Measurements from ENCODE around the gene FRMD5. TPM values are rescaled to one million over a fixed set of nuclear protein-coding genes. Genes with fewer than 3 reads are reported as not detected.

Gene FRMD5
- total RNA-seq, 1 donor from 2014 or later = 43.0 TPM

DNA sequence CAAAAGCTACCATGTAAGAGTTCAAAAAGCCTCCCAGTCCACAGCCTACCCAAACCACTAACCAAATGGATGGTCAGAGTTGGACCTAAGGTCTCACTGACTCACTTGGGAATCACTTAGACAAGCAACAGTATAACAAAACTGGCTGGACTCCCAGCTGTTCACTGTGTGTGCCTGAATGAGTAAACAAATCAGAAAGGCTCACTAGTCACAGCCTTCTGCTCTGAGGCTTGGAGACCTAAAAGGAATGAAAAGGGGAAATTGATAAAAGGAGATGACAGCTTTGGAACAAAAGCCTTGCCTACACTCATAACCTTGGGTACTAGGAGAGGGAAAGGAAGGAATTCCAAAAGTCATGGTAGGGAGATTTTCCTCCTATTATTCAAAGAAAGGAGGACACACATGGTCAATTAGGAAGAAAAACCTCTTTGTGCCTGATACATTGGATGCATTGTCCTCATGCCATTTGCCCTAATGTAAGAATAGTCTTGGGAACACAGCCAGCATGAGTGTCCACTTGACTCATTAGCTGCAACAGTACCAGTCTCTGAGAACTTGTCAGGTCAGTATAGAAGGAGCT lies 92.3 kb downstream of the FRMD5 start:
- intact Hi-C loops (cut with DNase I) = loop anchor here (5.0 to 10.0 kb wide), 2 partner anchors 58 to 90 kb away; no protein-coding TSS in a partner anchor
- DNase-seq (ENCODE audit: missing footprints) (no peak), ATAC-seq (peak; percentile 79)

DNA sequence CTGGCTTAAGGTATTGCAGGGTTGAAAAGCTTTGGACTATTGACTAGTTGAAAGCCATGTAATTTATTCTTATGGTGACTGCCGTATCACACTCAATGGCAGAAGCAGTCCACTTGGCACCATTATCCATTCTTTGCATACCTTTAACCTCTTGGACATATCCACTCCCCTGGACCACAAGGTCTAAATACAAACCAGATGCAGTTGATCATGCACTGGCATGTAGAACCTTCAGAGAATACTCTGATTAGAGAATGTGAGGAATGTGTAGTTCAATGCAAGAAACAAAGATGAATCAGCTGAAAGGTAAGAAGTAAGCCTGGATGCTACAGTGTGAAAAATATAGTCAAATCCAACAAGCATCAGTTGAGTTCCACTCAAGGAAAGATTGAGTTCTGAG lies 93.1 kb downstream of the FRMD5 start:
- DNase-seq (ENCODE audit: missing footprints) = no peak
- intact Hi-C loops (cut with DNase I) = loop anchor here (5.0 to 10.0 kb wide), 2 partner anchors 57 to 90 kb away; no protein-coding TSS in a partner anchor
- no peak for ATAC-seq

DNA sequence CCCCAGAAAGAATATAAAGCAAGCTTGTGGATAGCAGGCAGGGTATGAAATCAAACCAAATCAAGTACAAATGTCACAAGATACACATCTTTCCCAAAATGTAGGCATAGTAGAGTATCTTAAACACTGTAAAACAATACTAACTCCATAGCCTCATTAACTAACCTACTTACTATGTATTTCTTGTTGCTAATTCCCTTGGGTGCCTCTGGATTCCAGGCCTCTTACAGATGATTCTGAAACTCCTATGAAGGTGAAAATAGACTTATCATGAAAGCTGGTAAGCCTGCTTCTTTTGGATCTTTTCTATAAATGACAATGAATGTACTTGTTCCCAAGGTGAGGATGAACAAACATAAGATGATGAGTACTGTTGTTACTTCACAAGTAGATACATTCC lies 93.8 kb downstream of the FRMD5 start:
- intact Hi-C loops (cut with DNase I) = loop anchor here (5.0 to 10.0 kb wide), 2 partner anchors 56 to 91 kb away; no protein-coding TSS in a partner anchor
- DNase-seq (ENCODE audit: missing footprints) (no peak), ATAC-seq (no peak)

DNA sequence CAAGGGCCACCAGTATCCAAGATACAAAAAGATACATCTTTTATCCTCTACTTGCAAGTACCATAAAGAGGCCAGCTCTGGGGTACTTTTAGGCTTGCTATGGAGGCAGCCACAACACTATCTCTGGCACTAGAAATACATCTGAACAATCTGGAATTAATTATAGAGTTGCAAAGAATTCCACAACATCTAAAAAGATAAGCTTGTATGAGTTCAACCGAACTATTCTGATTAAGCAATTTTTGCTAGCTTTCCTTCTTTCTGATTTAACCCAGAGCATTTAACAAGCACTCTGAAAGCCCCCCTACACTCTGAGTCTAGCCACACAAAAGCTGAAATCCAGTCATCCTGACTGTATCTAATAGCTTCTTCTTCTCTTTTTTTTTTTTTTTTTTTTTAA lies 95.4 kb downstream of the FRMD5 start:
- ATAC-seq (peak; percentile 19), DNase-seq (ENCODE audit: missing footprints) (no peak)

DNA sequence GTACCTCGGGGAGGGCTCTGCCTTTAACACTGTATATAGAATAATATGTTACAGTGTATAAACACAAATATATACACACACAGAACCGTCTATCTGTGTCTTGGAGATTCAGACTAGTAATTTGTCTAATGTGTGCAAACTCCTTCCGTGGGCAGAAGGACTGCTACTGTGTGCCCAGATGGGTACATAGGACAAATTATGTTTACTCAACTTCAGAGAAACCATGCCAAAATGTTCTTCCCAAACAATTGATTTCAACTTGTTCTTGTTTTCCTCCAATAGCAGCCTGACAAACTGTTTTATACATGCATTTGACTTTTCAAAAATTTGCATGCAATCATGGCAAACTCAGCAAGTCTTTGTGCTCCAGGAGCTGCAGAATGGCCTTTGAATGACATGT lies 97.5 kb downstream of the FRMD5 start:
- DNase-seq (ENCODE audit: missing footprints) = no peak
- no peak for ATAC-seq
- intact Hi-C loops (cut with DNase I) = no loop called here

More for the DNA sequence above, 95.4 kb downstream of the FRMD5 start:
- intact Hi-C loops (cut with DNase I) = loop anchor here (5.0 to 10.0 kb wide), 2 partner anchors 55 to 93 kb away; no protein-coding TSS in a partner anchor

DNA sequence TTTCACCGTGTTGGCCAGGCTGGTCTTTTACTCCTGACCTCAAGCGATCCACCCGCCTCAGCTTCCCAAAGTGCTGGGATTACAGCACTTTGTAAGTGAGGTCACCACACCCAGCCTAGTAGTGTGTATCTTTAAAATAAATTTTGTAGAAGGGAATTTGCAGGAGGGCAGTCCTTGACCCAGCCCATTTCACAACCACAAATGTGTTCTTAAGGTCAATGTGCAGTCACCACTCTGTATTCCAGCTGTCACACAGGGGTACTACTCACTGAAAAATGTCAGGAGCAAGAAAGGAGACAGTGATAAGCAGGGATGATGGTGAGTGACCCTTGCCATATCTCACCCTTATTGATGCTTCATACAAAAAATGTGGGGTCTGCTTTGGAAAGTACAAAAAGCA lies 98.5 kb downstream of the FRMD5 start:
- no peak for DNase-seq (ENCODE audit: missing footprints)
- intact Hi-C loops (cut with DNase I) = no loop called here
- no peak for ATAC-seq

DNA sequence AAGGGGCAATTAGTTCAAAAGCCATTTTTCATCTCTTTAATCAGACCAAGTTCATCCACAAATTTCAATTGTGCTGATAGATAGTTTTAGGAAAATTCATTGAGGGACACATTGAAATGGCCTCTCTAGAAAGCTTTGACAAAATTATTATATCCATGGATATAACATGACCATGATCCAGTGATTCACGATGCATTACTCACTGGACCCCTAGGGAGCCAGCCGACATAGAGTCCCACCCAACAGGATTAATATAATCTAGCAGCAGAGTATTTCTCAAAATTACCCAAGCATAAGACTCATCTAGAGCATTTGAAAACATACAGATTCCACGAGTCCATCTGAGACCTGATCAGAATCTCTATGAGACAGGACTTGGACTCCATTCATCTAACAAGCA lies 100.3 kb downstream of the FRMD5 start:
- ATAC-seq = no peak
- intact Hi-C loops (cut with DNase I) = no loop called here

DNA sequence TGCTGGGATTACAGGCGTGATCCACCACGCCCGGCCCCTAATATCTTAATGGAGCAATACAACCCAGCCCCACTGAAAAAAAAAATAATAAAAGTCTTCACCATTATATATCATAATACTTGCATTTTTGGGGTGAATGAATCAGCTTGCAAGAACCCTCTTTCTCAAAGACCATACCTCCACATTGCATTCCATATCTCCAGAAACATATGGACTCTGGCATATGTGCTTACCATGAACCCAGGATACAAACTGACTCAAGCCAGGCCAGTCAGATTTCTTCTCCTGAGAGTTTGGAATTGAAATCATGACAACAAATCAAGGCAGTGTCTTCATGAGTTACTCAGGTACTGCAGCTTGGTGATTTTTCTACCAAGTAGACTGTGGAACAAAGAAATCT lies 101.2 kb downstream of the FRMD5 start:
- intact Hi-C loops (cut with DNase I) = no loop called here
- no peak for ATAC-seq

More for the DNA sequence above, 100.3 kb downstream of the FRMD5 start:
- no peak for DNase-seq (ENCODE audit: missing footprints)

DNA sequence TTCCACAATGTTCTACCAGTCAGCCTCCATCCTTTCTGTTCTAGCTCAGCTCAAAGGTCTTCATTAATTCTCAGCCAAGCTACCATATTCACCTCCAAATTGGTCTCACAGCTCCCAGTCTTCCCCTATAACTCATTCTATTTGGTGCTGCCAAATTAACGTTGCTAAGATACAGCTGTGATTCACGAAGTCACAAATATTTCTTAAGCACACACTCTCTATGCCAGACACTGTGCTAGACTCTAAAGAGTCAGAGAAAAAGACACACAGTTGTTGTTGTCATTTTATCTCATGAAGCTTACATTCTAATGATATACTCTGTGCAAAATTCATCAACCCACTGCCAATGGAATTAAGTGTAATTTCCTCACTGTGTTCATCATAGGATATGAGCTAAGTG lies 102.8 kb downstream of the FRMD5 start:
- intact Hi-C loops (cut with DNase I) = no loop called here
- ATAC-seq (no peak), DNase-seq (ENCODE audit: missing footprints) (no peak)

More for the DNA sequence above, 101.2 kb downstream of the FRMD5 start:
- DNase-seq (ENCODE audit: missing footprints) = no peak

DNA sequence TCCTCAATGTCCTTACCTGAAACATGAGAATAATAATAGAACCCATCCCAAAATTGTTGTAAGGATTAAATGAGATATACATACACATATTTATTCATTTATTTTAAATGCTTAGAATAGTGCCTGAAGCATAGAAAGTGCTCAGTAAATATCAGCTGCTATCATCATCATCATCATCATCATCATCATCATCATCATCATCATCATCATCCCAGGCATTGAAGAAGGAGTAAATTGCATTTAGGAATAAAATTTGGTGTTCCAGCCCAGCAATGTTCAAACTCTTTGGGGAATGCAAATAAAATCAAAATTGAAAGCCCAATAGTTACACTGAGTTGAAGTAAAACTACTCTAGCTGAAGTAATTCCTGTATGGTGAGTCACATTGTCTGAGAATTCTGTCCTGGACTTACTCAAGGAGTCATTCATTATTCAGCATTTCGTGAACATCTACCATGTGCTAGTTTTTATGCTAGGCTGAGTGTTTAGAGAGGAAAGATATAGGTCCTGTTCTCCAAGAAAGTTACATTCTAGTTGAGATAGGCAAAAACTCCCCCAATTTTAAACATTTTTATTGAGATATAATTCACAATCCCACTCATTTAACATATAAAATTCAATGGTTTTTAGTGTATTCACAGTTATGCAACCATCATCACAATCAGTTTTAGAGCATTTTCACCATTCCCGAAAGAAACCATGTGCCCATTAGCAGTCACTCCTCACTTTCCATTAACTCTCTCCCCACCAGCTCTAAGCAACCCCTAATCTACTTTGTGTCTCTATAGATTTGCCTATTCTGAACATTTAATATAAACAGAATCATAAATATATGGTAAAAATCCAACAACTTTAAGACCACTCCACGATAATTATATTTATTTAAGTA lies 107.2 kb downstream of the FRMD5 start:
- intact Hi-C loops (cut with DNase I) = no loop called here
- DNase-seq (ENCODE audit: missing footprints) (no peak), ATAC-seq (no peak)

DNA sequence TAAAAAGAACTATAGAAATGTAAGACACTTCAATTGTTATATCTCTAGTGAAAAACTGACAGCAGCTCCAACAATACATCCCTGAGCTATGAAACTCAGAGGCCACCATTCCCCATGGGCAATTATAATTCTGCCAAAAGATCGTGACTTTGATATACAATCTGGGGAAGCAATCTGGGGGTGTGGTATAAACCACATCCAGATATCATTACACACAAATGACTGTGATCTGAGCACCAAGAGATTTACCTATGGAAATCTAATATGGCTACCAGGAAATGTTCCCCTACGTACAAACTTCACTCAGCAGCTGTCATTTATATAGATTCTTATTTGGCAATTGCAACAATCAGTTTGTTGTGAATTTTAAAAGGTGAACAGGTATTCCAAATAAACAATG lies 110.3 kb downstream of the FRMD5 start:
- intact Hi-C loops (cut with DNase I) = no loop called here
- no peak for DNase-seq (ENCODE audit: missing footprints)
- ATAC-seq = no peak

DNA sequence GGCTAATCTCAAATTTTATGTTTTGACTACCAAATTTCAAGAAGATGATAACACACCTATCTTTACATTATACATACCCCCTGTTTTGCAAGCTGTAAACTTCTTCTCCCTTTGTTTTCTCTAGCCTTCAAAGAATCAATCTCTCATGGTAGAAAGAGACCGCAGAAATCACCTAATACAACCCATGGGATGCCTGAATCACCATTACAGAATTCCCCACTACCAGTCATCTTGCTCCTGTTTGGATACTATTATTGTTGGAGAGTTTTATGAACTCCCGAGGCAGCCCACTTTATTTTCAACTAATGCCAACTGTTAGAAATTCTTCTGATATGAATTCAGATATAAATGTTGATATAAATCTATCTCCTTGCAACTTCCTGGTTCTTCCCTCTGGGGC lies 110.9 kb downstream of the FRMD5 start:
- DNase-seq (ENCODE audit: missing footprints) (no peak), ATAC-seq (no peak)
- intact Hi-C loops (cut with DNase I) = no loop called here

DNA sequence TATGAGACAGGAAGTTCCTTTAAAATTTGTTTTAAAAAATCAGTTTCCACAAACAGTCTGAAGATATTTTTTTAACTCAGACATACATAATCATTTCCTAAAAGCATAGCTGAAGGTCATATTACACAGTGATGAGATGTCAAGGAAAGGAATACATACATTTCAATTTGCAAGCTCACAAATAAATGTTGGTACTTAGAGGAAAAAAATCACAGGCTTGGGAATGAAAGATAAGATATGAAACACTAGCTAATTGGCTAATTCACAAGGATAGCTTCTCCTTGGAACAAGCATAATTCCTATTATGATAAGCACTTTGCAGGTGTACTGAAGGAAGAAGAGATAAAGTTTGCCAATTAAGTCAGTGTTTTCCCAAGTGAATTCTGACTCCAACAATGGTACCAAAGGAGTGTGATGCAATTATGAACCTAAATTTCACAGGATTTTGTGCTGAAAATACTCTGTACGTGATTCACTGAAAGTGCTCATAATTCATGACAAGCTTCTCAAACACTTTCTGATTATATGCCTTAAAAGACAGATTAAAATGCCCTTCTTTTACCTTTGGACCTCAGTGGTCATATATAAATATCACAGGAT lies 112.4 kb downstream of the FRMD5 start:
- intact Hi-C loops (cut with DNase I) = no loop called here
- DNase-seq (ENCODE audit: missing footprints) (no peak), ATAC-seq (no peak)

DNA sequence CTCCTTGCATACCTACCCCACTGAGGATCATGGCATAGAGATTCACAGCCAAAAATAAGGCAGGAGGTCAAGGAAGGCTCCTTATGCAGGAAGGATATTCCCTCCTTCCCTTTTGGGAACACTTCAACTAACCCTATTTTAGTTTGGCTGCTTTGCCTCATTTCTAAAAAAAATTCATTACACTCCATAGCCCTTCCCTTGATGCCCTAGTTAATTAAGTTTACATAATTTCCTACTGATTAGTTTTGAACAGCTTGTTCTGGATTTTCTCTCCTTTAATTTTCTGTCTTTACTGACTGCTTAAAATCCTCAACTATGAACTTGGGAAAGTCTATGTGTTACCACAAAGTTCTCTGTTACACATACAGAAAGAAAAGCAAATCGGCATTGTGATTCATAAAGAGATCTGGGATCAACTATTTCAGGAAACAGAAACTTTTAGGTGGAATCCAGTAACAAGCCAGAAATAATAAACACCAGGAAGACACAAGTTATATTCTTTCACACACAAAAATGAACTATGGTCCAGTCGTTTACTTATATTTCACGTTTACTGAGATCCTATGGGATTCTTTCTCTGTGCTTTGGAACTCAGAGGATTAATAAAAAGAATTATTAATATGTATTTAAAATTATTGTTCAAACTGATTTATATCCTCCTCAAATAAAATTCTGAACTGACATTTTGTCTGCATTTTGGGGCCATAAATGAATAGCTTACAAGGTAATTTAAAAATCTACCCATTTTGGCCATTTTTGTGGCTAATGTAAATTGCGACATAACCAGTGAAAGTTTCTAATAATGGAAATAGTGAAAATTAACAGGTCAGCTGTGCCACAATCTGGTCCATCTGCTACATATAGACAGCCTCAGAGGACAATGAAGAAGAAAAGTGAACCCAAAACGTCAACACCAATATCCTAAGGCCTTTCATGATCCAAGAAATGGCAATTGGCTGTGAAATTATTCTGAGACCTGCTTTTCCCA lies 113.8 kb downstream of the FRMD5 start:
- intact Hi-C loops (cut with DNase I) = no loop called here
- no peak for DNase-seq (ENCODE audit: missing footprints)
- no peak for ATAC-seq

DNA sequence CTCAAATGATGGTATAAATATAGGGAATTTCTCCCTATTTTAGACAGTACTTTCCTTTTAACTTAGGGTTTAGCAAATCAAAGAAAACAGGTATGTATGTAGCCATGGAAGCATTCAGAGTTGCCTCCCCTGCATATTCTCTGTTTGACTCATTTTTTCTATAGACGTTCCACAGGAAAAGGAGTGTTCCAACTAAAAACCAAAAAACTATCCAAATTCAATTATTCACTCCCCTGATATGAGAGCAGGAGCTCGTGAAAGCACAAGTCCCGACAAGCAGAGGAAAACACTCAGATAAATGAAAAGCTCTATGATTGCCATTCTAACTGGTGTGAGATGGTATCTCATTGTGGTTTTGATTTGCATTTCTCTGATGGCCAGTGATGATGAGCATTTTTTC lies 119.5 kb downstream of the FRMD5 start:
- intact Hi-C loops (cut with DNase I) = no loop called here
- no peak for ATAC-seq

DNA sequence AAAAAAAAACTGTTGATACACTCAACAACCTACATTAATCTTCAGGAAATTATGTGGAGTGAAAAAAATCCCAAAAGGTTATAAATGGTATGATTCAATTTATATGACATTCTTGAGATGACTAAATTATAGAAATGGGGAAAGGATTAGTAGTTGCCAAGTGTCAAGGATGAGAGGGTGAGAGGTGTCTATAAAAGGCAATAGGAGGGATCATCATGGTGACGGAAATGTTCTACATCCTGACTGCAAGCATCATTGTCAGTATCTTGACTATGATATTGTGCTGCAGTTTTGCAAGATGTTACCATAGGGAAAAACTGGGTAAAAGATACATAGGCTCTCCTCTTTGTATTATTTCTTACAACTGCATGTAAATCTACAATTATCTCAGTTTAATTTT lies 125.6 kb downstream of the FRMD5 start:
- ATAC-seq (no peak), DNase-seq (ENCODE audit: missing footprints) (no peak)
- intact Hi-C loops (cut with DNase I) = loop anchor here (10.0 kb wide), 1 partner anchor 195 kb away; no protein-coding TSS in a partner anchor

More for the DNA sequence above, 119.5 kb downstream of the FRMD5 start:
- DNase-seq (ENCODE audit: missing footprints) = no peak

DNA sequence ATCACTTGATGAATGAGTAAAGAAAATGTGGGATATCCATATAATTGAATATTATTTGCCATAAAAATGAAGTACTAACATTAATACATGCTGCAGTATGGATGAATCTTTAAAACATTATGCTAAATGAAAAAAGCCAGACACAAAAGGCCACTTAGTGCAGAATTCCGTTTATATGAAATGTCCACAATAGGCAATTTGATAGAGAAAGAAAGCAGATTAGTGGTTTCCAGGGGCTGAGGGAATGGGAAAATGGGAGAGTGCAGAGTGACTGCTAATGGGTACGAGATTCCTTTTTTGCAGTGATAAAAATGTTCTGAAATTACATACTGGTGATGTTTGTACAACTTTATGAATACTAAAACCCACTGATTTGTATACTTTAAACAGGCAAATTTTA lies 126.7 kb downstream of the FRMD5 start:
- intact Hi-C loops (cut with DNase I) = loop anchor here (10.0 kb wide), 1 partner anchor 194 kb away; no protein-coding TSS in a partner anchor
- ATAC-seq = no peak
- no peak for DNase-seq (ENCODE audit: missing footprints)

DNA sequence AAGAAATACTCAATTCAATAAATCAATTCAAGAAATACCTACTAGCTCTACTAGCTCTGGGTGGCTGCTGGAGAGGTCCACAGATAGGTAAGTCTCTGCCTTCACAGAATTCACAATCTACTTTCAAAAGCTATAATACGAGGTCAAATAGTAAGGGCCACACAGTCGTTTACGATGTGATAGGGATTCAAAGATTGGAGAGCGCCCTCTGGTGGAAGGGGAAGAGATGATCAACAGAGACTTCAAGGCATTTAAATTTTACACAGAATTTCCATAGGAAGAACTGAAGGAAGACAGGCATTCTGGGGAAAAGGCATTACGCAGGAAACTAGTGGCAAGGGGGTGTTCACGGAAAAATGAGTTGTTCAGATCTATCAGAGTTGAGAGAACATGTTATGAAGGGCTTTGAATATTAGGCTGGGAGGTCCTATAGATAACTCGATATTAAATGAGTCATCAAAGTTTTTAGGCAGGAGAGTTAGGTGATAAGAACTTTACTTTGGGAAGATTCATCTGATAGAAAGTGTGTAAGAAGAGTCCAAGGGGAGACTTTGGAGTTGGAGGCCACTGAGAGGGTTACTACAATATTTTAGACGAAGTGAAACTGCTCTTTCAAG lies 128.8 kb downstream of the FRMD5 start:
- no peak for ATAC-seq

More for the DNA sequence above, 128.8 kb downstream of the FRMD5 start:
- intact Hi-C loops (cut with DNase I) = loop anchor here (10.0 kb wide), 1 partner anchor 192 kb away; no protein-coding TSS in a partner anchor
- DNase-seq (ENCODE audit: missing footprints) = no peak

All from Right ventricle myocardium inferior (tissue), 1 donor.